Measurements from ENCODE around the gene METTL23. TPM values are rescaled to one million over a fixed set of nuclear protein-coding genes. Genes with fewer than 3 reads are reported as not detected.

The METTL23 gene
- total and polyA plus RNA-seq, 2 of the 8 experiments (the other 6 are each of a cell fraction or from before 2014, with no cell fraction given) = 36.1 to 60.2 TPM

DNA sequence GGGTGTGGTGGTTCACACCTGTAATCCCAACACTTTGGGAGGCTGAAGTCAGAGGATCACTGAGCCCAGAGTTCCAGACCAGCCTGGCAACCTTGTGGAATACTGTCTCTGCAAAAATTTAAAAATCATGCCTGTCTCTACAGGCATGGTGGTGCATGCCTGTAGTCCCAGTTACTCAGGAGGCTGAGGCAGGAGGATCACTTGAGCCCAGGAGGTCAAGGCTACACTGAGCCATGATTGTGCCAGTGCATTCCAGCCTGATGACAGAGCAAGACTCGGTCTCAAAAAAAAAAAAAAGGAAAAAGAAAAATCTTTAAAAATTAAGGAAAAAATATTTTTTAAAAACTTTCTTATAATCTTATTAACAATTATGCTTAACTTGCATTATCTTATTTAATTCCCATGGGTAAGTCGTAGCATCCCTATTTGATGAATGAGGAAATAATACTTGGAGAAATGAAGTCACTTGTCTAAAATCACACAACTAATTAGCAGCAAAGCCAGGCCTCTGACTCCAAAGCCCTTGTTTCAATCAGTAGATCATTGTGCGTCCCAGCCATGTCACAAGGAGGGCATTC, 24.9 kb downstream of the METTL23 start:
- Histone ChIP-seq H3K36me3 (ENCODE audit: control insufficient read depth in 2 of 4, insufficient read depth in 4 of 4, low read length in 3 of 4) (peaks cover under 1 to 5% (median 3%) of the 10 kb centered on the region in 4 experiments; a peak in 4 of 8 replicates), H3K79me1 (ENCODE audit: low read depth, low read length) (no peaks in the 10 kb centered on the region), H2BK120ac (replicated peaks; ENCODE audit: low read depth, low read length) (no peak overlapping the region), H2AK5ac (ENCODE audit: low read depth, low read length) (no peak overlapping the region), H3K9ac (replicated peaks in 1 of 4; ENCODE audit: extremely low read depth in 1 of 4, low read depth in 3 of 4, low read length in 3 of 4) (no peak overlapping the region), H3K23me2 (ENCODE audit: low read depth, low read length) (no peaks in the 10 kb centered on the region; the same call in 1 of the 2 replicates), H3K14ac (ENCODE audit: insufficient read length) (no peak overlapping the region), H3K4me3 (ENCODE audit: extremely low read depth in 1 of 4, insufficient read depth in 2 of 4, low read depth in 3 of 4, low read length in 4 of 4) (no peak overlapping the region), H4K5ac (ENCODE audit: insufficient read length, low read depth, low read length) (no peak overlapping the region), H2BK15ac (ENCODE audit: low read length) (no peak overlapping the region), H4K8ac (ENCODE audit: extremely low read depth, insufficient read depth, low read length) (no peak overlapping the region), H2BK20ac (ENCODE audit: low read length) (no peak overlapping the region), H3K79me2 (ENCODE audit: control insufficient read depth in 1 of 2, insufficient read depth in 2 of 2, low read length in 2 of 2) (no peaks in the 10 kb centered on the region), H2BK12ac (ENCODE audit: low read depth, low read length) (no peak overlapping the region), H3K9me3 (ENCODE audit: insufficient read depth in 2 of 2, low read depth in 1 of 2, low read length in 1 of 2) (no peaks in the 10 kb centered on the region), H3K4ac (replicated peaks; ENCODE audit: insufficient read length, low read depth, low read length) (no peak overlapping the region), H3K27ac (ENCODE audit: low read depth, low read length) (no peak overlapping the region), H3K4me2 (ENCODE audit: insufficient read depth in 1 of 2, low read depth in 2 of 2, low read length in 2 of 2) (no peak overlapping the region), H3K23ac (ENCODE audit: insufficient read length) (no peak overlapping the region), H3K18ac (ENCODE audit: extremely low read depth, low read length) (no peak overlapping the region), H3K27me3 (replicated peaks in 1 of 4; ENCODE audit: control insufficient read depth in 3 of 4, extremely low read depth in 1 of 4, insufficient read depth in 3 of 4, low read length in 3 of 4) (no peaks in the 10 kb centered on the region), H2BK5ac (ENCODE audit: low read depth, low read length) (no peak overlapping the region), H3K4me1 (replicated peaks in 1 of 4; ENCODE audit: control insufficient read depth in 3 of 4, insufficient read depth in 4 of 4, low read length in 3 of 4) (no peaks in the 10 kb centered on the region), H2AFZ (ENCODE audit: low read length) (no peak overlapping the region), H3K56ac (replicated peaks; ENCODE audit: insufficient read length, low read depth, low read length) (no peak overlapping the region), H4K20me1 (replicated peaks in 1 of 2; ENCODE audit: control insufficient read depth in 1 of 2, insufficient read depth in 2 of 2, low read length in 2 of 2) (peaks cover 0 to 1% of the 10 kb centered on the region in 2 experiments), H4K91ac (replicated peaks; ENCODE audit: insufficient read length, low read length) (no peak overlapping the region)
- CTCF ChIA-PET (ENCODE audit: partially characterized antibody) = no interaction called here
- FAIRE-seq (no peak), DNase-seq (ENCODE audit: low read depth in 1 of 2, low spot score in 2 of 2) (no peak)
- POLR2A ChIA-PET (ENCODE audit: partially characterized antibody) = no interaction called here
- WGBS, 2 experiments (ENCODE audit: extremely low coverage in 1 of 2, insufficient coverage in 1 of 2, insufficient read length in 1 of 2, insufficient replicate concordance in 2 of 2, low coverage in 1 of 2, low lambda C conversion rate in 2 of 2, missing lambda C conversion rate in 1 of 2) = 93% methylated on average over 3 of the region's 3 CpGs; no CpG with 5 or more reads in 1 of the 2 experiments
- no peak for TF ChIP-seq SP1 (IDR thresholded peaks at IDR 0.05; ENCODE audit: low read depth, low read length)
- TF ChIP-seq RFX5 (IDR thresholded peaks at IDR 0.05; ENCODE audit: borderline replicate concordance, low read depth, low read length) = no peak
- TF ChIP-seq CHD1 (IDR thresholded peaks at IDR 0.05; ENCODE audit: low read depth, low read length) = no peak
- no peak for TF ChIP-seq HDAC2 (IDR thresholded peaks at IDR 0.05; ENCODE audit: borderline replicate concordance in 1 of 2, low read depth in 2 of 2, low read length in 2 of 2)
- no peak for TF ChIP-seq POLR2AphosphoS5 (IDR thresholded peaks at IDR 0.05; ENCODE audit: low read depth, low read length)
- TF ChIP-seq EP300 (IDR thresholded peaks at IDR 0.05; ENCODE audit: borderline replicate concordance in 1 of 2, low read depth in 2 of 2, low read length in 2 of 2) = no peak
- TF ChIP-seq CBX5 (IDR thresholded peaks at IDR 0.05; ENCODE audit: low read depth, low read length) = no peak
- TF ChIP-seq SRF (IDR thresholded peaks at IDR 0.05; ENCODE audit: low read depth, low read length) = no peak
- TF ChIP-seq GABPA (IDR thresholded peaks at IDR 0.05; ENCODE audit: borderline replicate concordance, insufficient read depth, low read length) = no peak
- TF ChIP-seq CEBPB (IDR thresholded peaks at IDR 0.05; ENCODE audit: low read depth, low read length) = no peak
- TF ChIP-seq, protein P1, sequence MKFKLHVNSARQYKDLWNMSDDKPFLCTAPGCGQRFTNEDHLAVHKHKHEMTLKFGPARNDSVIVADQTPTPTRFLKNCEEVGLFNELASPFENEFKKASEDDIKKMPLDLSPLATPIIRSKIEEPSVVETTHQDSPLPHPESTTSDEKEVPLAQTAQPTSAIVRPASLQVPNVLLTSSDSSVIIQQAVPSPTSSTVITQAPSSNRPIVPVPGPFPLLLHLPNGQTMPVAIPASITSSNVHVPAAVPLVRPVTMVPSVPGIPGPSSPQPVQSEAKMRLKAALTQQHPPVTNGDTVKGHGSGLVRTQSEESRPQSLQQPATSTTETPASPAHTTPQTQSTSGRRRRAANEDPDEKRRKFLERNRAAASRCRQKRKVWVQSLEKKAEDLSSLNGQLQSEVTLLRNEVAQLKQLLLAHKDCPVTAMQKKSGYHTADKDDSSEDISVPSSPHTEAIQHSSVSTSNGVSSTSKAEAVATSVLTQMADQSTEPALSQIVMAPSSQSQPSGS (IDR thresholded peaks at IDR 0.05; ENCODE audit: low read length) = no peak
